SK-N-SH treated with all-trans-retinoic acid at 6 μM for 48 hours (cell line): ENCODE results near the gene CTBP2.

Source experiments
- ARNTL ChIP-seq: fragments of 450-650 bp; formaldehyde crosslinking; IDR thresholded peaks from 2 replicates; pipeline ENCODE4 v1.5.0; 2020; ENCODE audit warnings: low read depth, mild to moderate bottlenecking, moderate library complexity, borderline replicate concordance
- CSDC2 ChIP-seq: fragments of 250-450 bp; sonication (Bioruptor Pico); IDR thresholded peaks from 2 replicates; pipeline ENCODE4 v1.5.0; 2020; ENCODE audit warnings: mild to moderate bottlenecking, moderate library complexity
- ESRRG ChIP-seq: fragments of 250-450 bp; sonication (Bioruptor Pico); IDR thresholded peaks from 2 replicates; pipeline ENCODE4 v1.6.1; 2021; ENCODE audit warnings: mild to moderate bottlenecking
- ISL1 ChIP-seq: fragments of 250-450 bp; sonication (Bioruptor Pico); IDR thresholded peaks from 2 replicates; pipeline ENCODE4 v2.1.2; 2022; ENCODE audit warnings: mild to moderate bottlenecking, moderate library complexity
- PATZ1 ChIP-seq: fragments of 250-450 bp; sonication (Bioruptor Pico); IDR thresholded peaks from 2 replicates; pipeline ENCODE4 v1.8.0; 2020; ENCODE audit warnings: mild to moderate bottlenecking, moderate library complexity, borderline replicate concordance
- PPARA ChIP-seq: fragments of 250-450 bp; sonication (Bioruptor Pico); IDR thresholded peaks from 2 replicates; pipeline ENCODE4 v1.5.0; 2020; ENCODE audit warnings: mild to moderate bottlenecking, borderline replicate concordance
- TCF4 ChIP-seq: fragments of 250-450 bp; sonication (Bioruptor Pico); IDR thresholded peaks from 2 replicates; pipeline ENCODE4 v1.8.0; 2021; ENCODE audit warnings: mild to moderate bottlenecking, moderate library complexity, borderline replicate concordance
- TOX ChIP-seq: fragments of 250-450 bp; sonication (Bioruptor Pico); IDR thresholded peaks from 2 replicates; pipeline ENCODE4 v1.8.0; 2021; ENCODE audit warnings: mild to moderate bottlenecking, moderate library complexity, borderline replicate concordance
- ZFP3 ChIP-seq: fragments of 250-450 bp; sonication (Bioruptor Pico); IDR thresholded peaks from 2 replicates; pipeline ENCODE4 v1.5.0; 2020; ENCODE audit warnings: mild to moderate bottlenecking, moderate library complexity
- ZFP30 ChIP-seq: fragments of 450-650 bp; formaldehyde crosslinking; IDR thresholded peaks from 2 replicates; pipeline ENCODE4 v1.5.0; 2022; ENCODE audit warnings: mild to moderate bottlenecking, moderate library complexity
- ZNF70 ChIP-seq: fragments of 450-650 bp; formaldehyde crosslinking; IDR thresholded peaks from 2 replicates; pipeline ENCODE4 v1.5.0; 2020; ENCODE audit warnings: mild to moderate bottlenecking, moderate library complexity
- ZNF8 ChIP-seq: fragments of 450-650 bp; formaldehyde crosslinking; IDR thresholded peaks from 2 replicates; pipeline ENCODE4 v1.5.0; 2020; ENCODE audit warnings: mild to moderate bottlenecking, moderate library complexity
- TF ChIP-seq, protein P1 (sequence below): fragments of 250-450 bp; sonication (Bioruptor Pico); IDR thresholded peaks from 2 replicates; pipeline ENCODE4 v1.5.1; 2020; ENCODE audit warnings: low read depth, mild to moderate bottlenecking, moderate library complexity

DNA sequence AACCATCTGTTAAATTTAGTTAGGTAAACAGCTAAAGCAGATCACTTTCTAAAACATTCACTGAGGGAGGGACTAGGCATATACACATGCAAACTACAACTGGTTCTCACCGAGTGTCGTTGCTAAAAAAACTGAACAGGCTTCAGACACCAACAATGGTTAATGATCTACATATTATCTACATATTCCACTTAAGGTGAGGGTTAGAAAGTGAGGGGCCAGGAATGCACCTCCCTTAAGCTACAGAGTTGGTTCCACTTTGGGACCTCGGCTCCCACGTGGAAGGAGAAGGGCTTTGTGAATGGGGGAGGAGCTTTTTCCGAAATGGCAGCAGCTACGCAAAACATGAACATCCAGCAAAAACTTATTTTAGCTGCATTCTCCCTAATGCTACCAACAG, 5.8 kb downstream of the CTBP2 start:
- TF ChIP-seq ZFP3 (CRISPR knock-in tag) (no peak), ZNF8 (no peak), PATZ1 (CRISPR knock-in tag) (no peak), TOX (no peak), ZNF70 (CRISPR knock-in tag) (no peak), ESRRG (no peak), PPARA (CRISPR knock-in tag) (no peak), ZFP30 (no peak), ISL1 (no peak), ARNTL (CRISPR knock-in tag) (no peak), TCF4 (CRISPR knock-in tag) (no peak), CSDC2 (CRISPR knock-in tag) (no peak)
- TF ChIP-seq, protein P1, sequence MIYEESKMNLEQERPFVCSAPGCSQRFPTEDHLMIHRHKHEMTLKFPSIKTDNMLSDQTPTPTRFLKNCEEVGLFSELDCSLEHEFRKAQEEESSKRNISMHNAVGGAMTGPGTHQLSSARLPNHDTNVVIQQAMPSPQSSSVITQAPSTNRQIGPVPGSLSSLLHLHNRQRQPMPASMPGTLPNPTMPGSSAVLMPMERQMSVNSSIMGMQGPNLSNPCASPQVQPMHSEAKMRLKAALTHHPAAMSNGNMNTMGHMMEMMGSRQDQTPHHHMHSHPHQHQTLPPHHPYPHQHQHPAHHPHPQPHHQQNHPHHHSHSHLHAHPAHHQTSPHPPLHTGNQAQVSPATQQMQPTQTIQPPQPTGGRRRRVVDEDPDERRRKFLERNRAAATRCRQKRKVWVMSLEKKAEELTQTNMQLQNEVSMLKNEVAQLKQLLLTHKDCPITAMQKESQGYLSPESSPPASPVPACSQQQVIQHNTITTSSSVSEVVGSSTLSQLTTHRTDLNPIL = no peak
